ENCODE data around the gene CARD9. TPM values are rescaled to one million over a fixed set of nuclear protein-coding genes. Genes with fewer than 3 reads are reported as not detected.

CARD9 gene
- total RNA-seq, 2 donors from 2014 or later, result 0.35 to 1.5 TPM

DNA sequence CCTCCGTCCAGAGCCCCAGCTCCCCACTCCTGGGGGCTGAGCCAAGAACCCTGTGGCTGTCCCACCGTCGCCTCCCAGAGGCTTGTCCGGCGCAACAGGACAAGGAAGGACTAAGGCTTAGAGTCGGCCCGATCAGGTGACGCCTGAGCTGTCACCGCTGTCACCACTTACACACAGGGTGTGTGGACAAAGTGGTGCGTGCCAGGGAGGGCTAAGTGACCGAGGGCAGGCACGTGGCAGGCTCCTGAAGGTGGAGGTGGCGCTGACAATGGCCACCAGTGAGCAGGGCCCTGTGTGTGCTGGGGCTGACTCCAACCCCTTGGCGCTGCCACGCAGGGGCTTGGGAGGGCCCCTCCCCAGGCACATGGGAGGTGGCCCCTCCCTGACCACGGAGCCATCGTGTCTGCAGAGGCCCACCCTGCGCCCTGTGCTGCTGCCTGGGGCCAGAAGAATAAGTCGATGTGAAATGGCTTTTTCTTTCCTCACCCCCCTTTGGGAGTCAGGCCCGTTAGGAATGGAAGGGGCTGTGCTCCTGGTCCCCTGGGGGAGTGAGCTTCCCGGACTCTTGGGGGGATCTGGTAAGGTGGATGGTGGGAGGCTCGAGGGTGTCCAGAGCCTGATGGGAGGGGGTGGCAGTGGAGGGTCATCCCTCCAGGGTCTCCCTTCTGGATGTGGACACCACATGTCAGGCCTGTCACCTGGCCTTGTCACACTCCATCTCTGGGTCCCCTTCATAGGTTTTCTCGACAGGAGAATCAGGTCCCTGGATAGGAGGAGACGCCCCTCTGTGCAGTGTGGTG is 48.8 kb downstream of the CARD9 start:
- TF ChIP-seq, protein P1, sequence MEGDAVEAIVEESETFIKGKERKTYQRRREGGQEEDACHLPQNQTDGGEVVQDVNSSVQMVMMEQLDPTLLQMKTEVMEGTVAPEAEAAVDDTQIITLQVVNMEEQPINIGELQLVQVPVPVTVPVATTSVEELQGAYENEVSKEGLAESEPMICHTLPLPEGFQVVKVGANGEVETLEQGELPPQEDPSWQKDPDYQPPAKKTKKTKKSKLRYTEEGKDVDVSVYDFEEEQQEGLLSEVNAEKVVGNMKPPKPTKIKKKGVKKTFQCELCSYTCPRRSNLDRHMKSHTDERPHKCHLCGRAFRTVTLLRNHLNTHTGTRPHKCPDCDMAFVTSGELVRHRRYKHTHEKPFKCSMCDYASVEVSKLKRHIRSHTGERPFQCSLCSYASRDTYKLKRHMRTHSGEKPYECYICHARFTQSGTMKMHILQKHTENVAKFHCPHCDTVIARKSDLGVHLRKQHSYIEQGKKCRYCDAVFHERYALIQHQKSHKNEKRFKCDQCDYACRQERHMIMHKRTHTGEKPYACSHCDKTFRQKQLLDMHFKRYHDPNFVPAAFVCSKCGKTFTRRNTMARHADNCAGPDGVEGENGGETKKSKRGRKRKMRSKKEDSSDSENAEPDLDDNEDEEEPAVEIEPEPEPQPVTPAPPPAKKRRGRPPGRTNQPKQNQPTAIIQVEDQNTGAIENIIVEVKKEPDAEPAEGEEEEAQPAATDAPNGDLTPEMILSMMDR (conservative IDR thresholded peaks at IDR 0.05), result peak; percentile 50
- WGBS, 2 experiments (ENCODE audit: insufficient coverage in 1 of 2, insufficient read length in 1 of 2), result 86 to 94% methylated on average over 13 to 24 of the region's 24 CpGs
- H3K36me3 ChIP-seq (ENCODE audit: control insufficient read depth, insufficient read depth, low read length), result no peaks in the 10 kb centered on the region
- peaks cover 17% of the 10 kb centered on the region for H3K4me1 ChIP-seq (ENCODE audit: control insufficient read depth, insufficient read depth, low read length)
- no peak overlapping the region for H3K27ac ChIP-seq (ENCODE audit: low read depth, low read length)
- Mint-ChIP-seq H3K4me3 (no peak overlapping the region), H3K27me3 (ENCODE audit: insufficient read depth) (no peaks in the 10 kb centered on the region), H3K4me1 (peaks cover 6% of the 10 kb centered on the region), H3K27ac (no peak overlapping the region), H3K9me3 (no peaks in the 10 kb centered on the region), H3K36me3 (ENCODE audit: low read depth) (no peaks in the 10 kb centered on the region)
- DNase-seq, result peak; percentile 74
- H3K27me3 ChIP-seq (ENCODE audit: control insufficient read depth, insufficient read depth, low read length, poor library complexity, severe bottlenecking), result no peaks in the 10 kb centered on the region
- H3K4me3 ChIP-seq (ENCODE audit: low read length), result no peak overlapping the region
- H3K9me3 ChIP-seq (ENCODE audit: control insufficient read depth, low read length), result no peaks in the 10 kb centered on the region
- H3K9ac ChIP-seq (ENCODE audit: extremely low read depth, low read length, poor library complexity, severe bottlenecking), result no peak overlapping the region

DNA sequence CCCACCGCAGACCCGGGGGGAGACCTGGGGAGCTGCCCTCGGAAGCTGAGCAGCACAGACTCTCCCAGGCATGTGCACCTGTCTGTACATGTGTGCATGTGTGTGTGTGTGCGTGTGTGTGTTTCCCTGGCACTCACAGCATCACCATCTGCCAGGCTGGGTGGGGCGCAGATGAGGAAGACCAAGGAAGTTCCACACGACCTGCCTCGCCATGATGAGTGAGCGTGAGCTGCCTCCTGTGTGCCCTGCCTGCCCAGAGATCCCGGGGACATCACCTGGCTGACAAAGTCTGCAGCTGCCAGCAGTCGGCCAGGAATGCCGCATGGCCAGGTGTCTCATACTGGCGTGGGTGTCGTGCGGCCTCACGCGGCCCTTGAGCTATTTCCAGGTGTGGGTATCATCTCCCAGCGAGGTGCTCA is 50.1 kb downstream of the CARD9 start:
- WGBS, 2 experiments (ENCODE audit: insufficient coverage in 1 of 2, insufficient read length in 1 of 2), result 85 to 91% methylated on average over 15 to 17 of the region's 17 CpGs
- TF ChIP-seq, protein P1 (conservative IDR thresholded peaks at IDR 0.05), result no peak
- no peaks in the 10 kb centered on the region for H3K9me3 Mint-ChIP-seq
- H3K27ac Mint-ChIP-seq, result no peak overlapping the region
- Histone ChIP-seq H3K36me3 (ENCODE audit: control insufficient read depth, insufficient read depth, low read length) (no peaks in the 10 kb centered on the region), H3K4me1 (ENCODE audit: control insufficient read depth, insufficient read depth, low read length) (peaks cover 11% of the 10 kb centered on the region), H3K27me3 (ENCODE audit: control insufficient read depth, insufficient read depth, low read length, poor library complexity, severe bottlenecking) (no peaks in the 10 kb centered on the region), H3K4me3 (ENCODE audit: low read length) (no peak overlapping the region), H3K9me3 (ENCODE audit: control insufficient read depth, low read length) (no peaks in the 10 kb centered on the region), H3K27ac (ENCODE audit: low read depth, low read length) (no peak overlapping the region), H3K9ac (ENCODE audit: extremely low read depth, low read length, poor library complexity, severe bottlenecking) (no peak overlapping the region)
- H3K27me3 Mint-ChIP-seq (ENCODE audit: insufficient read depth), result no peaks in the 10 kb centered on the region
- DNase-seq, result no peak
- no peak overlapping the region for H3K4me3 Mint-ChIP-seq
- no peaks in the 10 kb centered on the region for H3K36me3 Mint-ChIP-seq (ENCODE audit: low read depth)
- peaks cover 2% of the 10 kb centered on the region for H3K4me1 Mint-ChIP-seq

DNA sequence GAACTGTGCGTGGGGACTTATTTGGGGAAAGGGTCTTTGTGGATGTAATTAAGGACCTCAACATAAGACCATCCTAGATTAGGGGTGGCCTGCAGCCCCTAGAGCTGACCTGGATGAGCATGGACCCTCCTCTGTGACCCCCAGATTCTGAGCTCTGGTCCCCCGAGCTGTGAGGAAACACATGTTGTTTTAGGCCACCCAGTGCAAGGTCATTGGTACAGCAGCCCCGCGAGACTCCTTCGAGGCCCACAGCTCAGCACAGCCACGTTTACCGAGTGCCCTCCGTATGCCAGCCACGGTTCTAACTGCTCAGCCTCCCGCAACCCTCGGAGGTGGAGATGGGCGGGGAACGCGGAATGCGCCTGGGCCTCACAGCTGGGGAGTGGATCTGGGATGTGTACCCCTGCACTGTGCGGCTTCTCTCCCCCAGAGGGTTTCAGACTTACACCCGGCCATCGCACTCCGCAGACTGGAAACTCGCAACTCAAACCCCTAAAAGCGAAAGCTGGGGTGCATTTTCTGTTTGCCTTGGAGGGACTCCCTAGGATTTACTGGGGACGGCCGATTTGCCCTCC is 50.6 kb downstream of the CARD9 start:
- H3K4me3 Mint-ChIP-seq, result no peak overlapping the region
- H3K9ac ChIP-seq (ENCODE audit: extremely low read depth, low read length, poor library complexity, severe bottlenecking), result no peak overlapping the region
- 86 to 89% methylated on average over 20 to 23 of the region's 23 CpGs for WGBS, 2 experiments (ENCODE audit: insufficient coverage in 1 of 2, insufficient read length in 1 of 2)

More for the DNA sequence above, 50.6 kb downstream of the CARD9 start:
- no peak overlapping the region for H3K27ac Mint-ChIP-seq
- no peaks in the 10 kb centered on the region for H3K27me3 Mint-ChIP-seq (ENCODE audit: insufficient read depth)
- H3K36me3 Mint-ChIP-seq (ENCODE audit: low read depth), result no peaks in the 10 kb centered on the region
- H3K9me3 Mint-ChIP-seq, result no peaks in the 10 kb centered on the region
- DNase-seq, result no peak
- peaks cover 2% of the 10 kb centered on the region for H3K4me1 Mint-ChIP-seq
- Histone ChIP-seq H3K36me3 (ENCODE audit: control insufficient read depth, insufficient read depth, low read length) (no peaks in the 10 kb centered on the region), H3K27me3 (ENCODE audit: control insufficient read depth, insufficient read depth, low read length, poor library complexity, severe bottlenecking) (no peaks in the 10 kb centered on the region), H3K9me3 (ENCODE audit: control insufficient read depth, low read length) (no peaks in the 10 kb centered on the region), H3K4me3 (ENCODE audit: low read length) (no peak overlapping the region), H3K27ac (ENCODE audit: low read depth, low read length) (no peak overlapping the region), H3K4me1 (ENCODE audit: control insufficient read depth, insufficient read depth, low read length) (peaks cover 11% of the 10 kb centered on the region)
- TF ChIP-seq, protein P1 (conservative IDR thresholded peaks at IDR 0.05), result no peak
